Raji (cell line): ENCODE data around the gene METAP1D.

Experiments
- POLR2A ChIP-seq: IDR thresholded peaks from 2 replicates; pipeline ENCODE4 v1.6.1; 2011; ENCODE audit warnings: low read depth, low read length, control low read depth; ENCODE audit not compliant: insufficient read depth

Gene METAP1D

GRCh38 chr2:172098650-172099471 lies 99.1 kb downstream of the METAP1D start:
- no peak for TF ChIP-seq POLR2A

- TF ChIP-seq POLR2A: no peak
Measured at GRCh38 chr2:172099472-172100079, 99.8 kb downstream of the METAP1D start.

DNA sequence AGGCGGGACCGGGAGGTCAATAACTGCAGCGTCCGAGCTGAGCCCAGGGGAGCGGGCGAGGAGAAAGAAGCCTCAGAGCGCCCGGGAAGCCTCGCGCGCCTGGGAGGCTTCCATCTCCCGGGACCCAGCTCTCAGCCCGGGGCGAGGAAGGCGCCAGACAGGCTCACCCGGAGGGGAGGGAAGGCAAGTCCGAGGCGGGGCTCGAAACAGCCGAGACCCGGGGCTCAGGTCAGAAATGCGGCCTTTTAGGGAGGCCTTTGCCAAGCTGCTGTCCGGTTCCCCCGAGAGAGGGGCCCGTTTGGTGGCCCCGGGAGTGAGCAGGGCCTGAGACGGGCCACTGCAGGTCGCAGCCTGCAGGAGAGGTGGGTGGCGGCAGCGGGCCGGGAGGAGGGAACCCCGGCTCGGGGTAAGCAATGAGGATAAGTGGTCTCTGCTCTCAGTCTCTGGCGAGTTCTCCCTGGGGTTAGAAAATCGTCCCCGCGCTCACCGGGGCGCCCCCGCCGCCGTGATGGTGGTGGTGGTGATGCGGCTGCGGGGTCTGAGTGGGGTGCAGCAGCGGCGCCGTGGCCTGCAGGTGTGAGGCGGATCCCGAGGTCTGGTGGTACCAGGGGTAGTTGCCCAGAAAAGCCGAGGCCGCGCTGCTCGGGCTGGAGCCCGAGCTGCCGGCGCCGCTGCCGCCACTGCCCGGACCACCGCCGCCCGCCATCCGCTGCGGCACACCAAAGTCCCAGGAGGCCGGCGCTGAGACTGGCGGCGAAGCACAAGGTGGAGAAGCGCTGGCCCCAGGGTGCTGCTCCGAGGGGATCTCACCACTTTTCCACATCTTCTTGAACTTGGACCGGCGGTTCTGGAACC lies 100.6 kb downstream of the METAP1D start:
- TF ChIP-seq POLR2A: no peak

GRCh38 chr2:172100935-172101820 lies 101.4 kb downstream of the METAP1D start:
- no peak for TF ChIP-seq POLR2A

DNA sequence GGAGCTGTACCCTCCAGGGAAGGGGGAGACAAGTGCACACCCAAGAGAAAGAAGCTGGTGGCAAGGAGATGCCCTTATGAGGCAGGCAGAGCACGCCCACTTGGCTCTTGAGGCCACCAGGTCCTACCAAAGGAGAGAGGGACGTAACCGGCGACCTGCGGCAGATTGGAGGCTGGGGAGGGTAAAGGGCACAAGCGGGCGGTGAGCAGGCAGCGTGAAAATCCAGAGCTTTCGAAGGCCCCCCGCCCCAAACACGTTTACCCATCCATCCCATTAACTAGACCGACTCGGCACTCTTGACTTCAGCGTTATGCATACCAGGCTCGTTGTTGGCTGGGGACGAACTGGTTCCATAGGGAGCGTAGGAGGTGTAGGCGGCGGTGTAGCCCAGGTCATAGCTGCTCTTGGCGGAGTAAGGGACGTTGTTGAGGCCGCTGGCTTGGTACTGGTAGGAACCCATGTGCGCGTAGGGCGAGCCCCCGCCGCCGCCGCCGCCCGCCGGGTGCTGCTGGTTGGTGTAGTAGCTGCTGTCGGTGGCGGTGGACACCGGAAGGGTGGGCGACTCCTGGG lies 102.2 kb downstream of the METAP1D start:
- TF ChIP-seq POLR2A: no peak

- no peak; the same call in none of the 2 replicates for TF ChIP-seq POLR2A
Measured at GRCh38 chr2:172102391-172103359, 102.9 kb downstream of the METAP1D start, which contains the start of gene DLX2. Gene DLX2, minus strand, starts transcription at chr2:172102900. Its CDS starts 362 bp downstream, at chr2:172102538.

DNA sequence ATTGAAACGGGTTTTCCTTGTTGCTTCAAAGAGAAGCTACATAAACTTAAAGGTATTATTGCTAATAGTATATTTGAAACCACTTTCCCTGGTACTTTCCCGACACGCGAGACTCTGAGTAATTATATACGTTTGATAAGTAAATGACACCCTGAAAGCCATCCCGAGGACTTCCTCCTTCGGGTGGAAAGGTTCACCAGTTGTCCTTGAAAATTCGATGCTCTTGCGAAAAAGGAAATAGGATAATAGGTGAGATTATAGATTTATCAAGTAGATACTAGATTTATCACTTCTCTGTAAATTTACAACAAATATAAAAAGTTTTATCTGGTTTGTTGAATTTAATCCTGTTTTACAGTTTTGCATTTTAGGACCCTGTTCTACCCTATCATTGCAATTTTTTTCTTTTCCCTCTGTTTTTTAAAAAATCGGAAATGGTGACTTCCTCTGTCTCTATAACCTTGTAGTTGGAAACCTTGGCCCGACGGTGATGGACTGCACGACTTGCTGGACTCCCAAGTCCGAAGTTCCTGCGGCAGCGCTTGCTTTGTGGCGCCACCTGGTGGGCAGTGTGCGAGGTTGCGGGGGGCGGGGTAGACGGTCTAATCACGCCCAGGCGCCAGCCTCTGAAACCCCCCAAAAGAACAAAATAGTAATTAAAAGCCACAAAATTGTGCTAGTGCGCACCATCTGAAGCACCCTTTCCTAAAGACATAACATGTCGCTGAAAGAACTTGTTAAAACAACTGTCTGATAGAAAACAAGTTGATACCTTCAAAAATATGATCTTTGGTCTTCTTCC lies 103.9 kb downstream of the METAP1D start:
- TF ChIP-seq POLR2A: no peak

DNA sequence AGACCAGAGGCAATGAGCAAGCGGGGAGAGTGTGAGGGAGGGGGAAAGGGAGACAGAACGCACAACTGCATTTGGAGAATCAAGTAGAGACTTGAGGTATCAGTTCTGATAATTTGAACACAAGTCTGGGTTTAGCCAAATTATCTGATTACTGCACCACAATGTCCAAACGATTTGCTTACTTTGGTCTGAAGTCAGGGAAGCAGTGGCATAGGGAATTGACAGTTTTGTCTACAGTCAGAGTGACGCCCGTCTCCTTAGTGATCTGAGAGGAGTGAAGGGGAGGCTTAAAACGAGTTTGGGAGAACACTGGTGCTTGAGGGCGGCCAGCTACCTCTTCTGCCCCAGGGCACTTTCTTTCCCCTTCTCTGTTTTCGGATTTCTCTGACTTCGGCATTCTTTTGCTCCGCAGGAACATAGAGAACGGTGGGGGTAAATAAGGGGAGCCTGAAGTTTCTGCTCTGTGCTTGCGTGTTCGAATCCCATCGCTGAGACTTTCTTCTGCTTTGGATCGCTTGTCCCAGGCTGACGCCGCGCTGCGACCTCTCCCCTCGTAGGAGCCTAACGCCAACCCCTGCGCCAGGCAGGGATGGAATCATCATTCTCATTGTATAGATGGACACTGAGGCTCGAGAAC lies 105.8 kb downstream of the METAP1D start:
- TF ChIP-seq POLR2A: no peak

DNA sequence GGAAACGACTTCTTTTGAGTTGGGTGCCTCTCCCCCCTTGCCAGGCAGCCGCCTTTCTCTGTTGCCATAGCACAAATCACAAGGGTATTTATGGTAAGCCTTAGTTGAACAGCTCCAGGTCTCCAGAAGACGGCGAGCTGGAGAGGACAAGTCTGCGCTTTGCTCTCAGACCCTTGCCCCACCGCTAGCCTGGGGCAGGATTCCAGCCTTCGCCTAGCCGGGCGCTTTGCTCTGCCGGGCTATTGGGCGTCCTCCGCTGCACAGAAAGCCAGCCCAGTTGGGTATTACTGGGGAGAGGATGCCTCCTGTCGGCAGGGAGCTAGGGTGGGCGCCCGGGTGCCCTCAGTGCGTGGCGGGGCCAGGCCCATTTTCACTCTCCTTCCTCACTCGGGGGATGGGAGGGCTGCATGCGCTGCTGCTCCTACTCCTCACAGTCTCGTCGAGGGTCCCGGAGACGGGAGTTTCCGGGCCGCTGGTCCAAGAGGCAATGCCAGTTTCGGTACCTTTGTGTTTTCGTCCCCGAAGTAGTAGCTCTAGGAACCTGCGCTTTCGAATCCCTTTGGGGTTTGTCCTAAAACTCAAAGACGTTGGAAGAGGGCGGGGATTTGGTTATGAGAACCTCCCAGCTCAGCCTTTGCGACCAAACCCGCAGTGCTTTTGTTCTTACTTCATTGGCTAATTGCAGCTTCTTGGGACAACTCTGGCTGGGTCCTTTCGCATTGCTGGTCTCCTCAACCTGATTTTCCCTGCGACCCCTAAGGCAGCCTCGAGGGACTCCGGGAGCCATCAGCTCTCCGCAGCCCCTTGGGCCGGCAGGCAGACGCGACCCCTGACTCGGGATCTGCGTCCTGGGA lies 106.6 kb downstream of the METAP1D start:
- no peak for TF ChIP-seq POLR2A

DNA sequence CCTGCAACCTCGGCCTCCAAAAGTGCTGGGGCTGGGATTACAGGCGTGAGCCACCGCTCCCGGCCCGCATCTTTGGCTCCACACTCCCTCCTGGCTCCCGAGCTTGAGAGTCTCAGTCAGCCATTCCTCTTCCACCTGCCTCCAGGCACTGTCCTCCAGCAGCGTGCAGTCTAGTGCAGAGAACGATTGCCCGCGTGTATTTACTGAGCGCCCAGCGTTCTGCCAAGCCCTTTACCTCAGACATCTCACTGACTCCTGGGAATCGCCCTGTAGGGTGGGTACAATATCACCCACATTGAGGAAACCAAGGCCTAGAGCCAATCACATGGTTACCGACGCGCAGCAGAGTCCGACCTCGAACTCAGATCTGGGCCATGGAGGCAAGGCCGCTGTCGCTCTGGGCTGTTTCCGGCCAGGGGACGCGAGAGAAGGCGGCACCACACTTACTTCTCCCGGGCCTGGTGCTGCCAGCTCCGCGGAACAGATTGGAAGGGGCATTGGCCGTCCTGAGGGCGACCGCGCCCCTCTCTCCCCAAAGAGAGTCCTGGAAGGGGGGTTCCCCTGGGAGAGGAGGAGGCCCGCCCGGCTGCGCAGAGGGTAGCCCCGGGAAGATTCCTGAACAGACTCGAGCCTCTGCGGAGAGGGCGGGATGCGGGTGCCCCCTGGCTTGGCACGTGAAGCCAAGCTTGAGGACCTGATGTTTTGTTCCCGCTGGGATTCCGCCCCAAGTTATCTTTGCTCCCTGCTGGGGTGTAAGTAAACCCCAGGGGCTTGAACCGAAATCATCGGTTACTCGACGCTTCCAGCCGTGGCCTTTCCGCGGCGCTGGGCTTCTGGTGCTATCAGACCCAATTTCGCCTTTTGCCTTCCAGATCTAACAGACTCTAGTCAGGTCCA lies 108.2 kb downstream of the METAP1D start:
- TF ChIP-seq POLR2A: no peak
